Large intestine (tissue), 3 donors: ENCODE results near the gene SCGB1D1. TPM values are rescaled to one million over a fixed set of nuclear protein-coding genes. Genes with fewer than 3 reads are reported as not detected.
"Not testable (repeated sequence)": the region's sequence is repeated elsewhere in the genome, so short reads cannot be mapped to it uniquely, and the experiment has no call there.

Experiments
- DNase-seq, 2 donors: peaks; one replicate each; pipeline versions ENCODE4 v3.0.0 to v3.0.0-alpha.2; 2013
- H3K27ac ChIP-seq: one replicate; pipeline ENCODE4 v1.5.1; 2013; ENCODE audit warnings: low read length
- H3K27me3 ChIP-seq: 2 replicates; pipeline ENCODE4 v1.6.1; 2013; ENCODE audit warnings: low read length; ENCODE audit not compliant: control insufficient read depth, insufficient read depth
- H3K36me3 ChIP-seq: 2 replicates; pipeline ENCODE4 v1.6.1; 2013; ENCODE audit warnings: low read length; ENCODE audit not compliant: control insufficient read depth, insufficient read depth
- H3K4me1 ChIP-seq: one replicate; pipeline ENCODE4 v1.6.1; 2013; ENCODE audit warnings: low read length; ENCODE audit not compliant: control insufficient read depth, insufficient read depth
- H3K4me3 ChIP-seq: one replicate; pipeline ENCODE4 v1.5.1; 2013; ENCODE audit warnings: low read length
- H3K9me3 ChIP-seq: one replicate; pipeline ENCODE4 v1.6.1; 2013; ENCODE audit warnings: mild to moderate bottlenecking, low read depth, low read length, moderate library complexity; ENCODE audit not compliant: control insufficient read depth
- WGBS: methylation state at CpG from one replicate; pipeline ENCODE4 v1.1.5; 2013; ENCODE audit warnings: low lambda C conversion rate; ENCODE audit not compliant: insufficient coverage; 5-methylcytosine and 5-hydroxymethylcytosine counted together
- polyA plus RNA-seq: library from polyadenylated mRNA; unstranded; fragments of 120-200 nt; gene quantifications from one replicate; pipeline ENCODE4 v1.2.1, GENCODE V29; 2013

The SCGB1D1 gene
- polyA plus RNA-seq, 1 donor: not detected

GRCh38 chr11:62195945-62196344 lies 5.9 kb downstream of the SCGB1D1 start:
- no peak for DNase-seq
- no CpG with 5 or more reads among the region's 7 CpGs for WGBS
- H3K27ac ChIP-seq: no peak overlapping the region
- no peaks in the 10 kb centered on the region for H3K9me3 ChIP-seq
- no peaks in the 10 kb centered on the region for H3K36me3 ChIP-seq
- H3K27me3 ChIP-seq: peaks cover 10% of the 10 kb centered on the region
- no peaks in the 10 kb centered on the region for H3K4me1 ChIP-seq
- H3K4me3 ChIP-seq: no peak overlapping the region

- no CpG with 5 or more reads among the region's 2 CpGs for WGBS
- not testable (repeated sequence) for H3K36me3 ChIP-seq, H3K9me3 ChIP-seq, H3K4me3 ChIP-seq, H3K4me1 ChIP-seq, H3K27ac ChIP-seq, H3K27me3 ChIP-seq, DNase-seq
Observed at GRCh38 chr11:62197400-62197799, 7.4 kb downstream of the SCGB1D1 start.

- Histone ChIP-seq H3K4me3 (no peak overlapping the region), H3K36me3 (no peaks in the 10 kb centered on the region), H3K27ac (no peak overlapping the region), H3K9me3 (no peaks in the 10 kb centered on the region), H3K4me1 (no peaks in the 10 kb centered on the region), H3K27me3 (no peaks in the 10 kb centered on the region)
- WGBS: no CpG with 5 or more reads among the region's 2 CpGs
- no peak for DNase-seq
Observed at GRCh38 chr11:62201376-62201775, 11.4 kb downstream of the SCGB1D1 start.

GRCh38 chr11:62202910-62203309 lies 12.9 kb downstream of the SCGB1D1 start:
- Histone ChIP-seq H3K4me1 (no peaks in the 10 kb centered on the region), H3K9me3 (no peaks in the 10 kb centered on the region), H3K36me3 (no peaks in the 10 kb centered on the region), H3K27me3 (no peaks in the 10 kb centered on the region), H3K4me3 (no peak overlapping the region), H3K27ac (no peak overlapping the region)
- DNase-seq: no peak
- WGBS: 100% methylated on average over 2 of the region's 6 CpGs

- Histone ChIP-seq H3K4me3 (no peak overlapping the region), H3K27ac (no peak overlapping the region), H3K27me3 (no peaks in the 10 kb centered on the region), H3K9me3 (no peaks in the 10 kb centered on the region), H3K36me3 (no peaks in the 10 kb centered on the region), H3K4me1 (no peaks in the 10 kb centered on the region)
- no peak for DNase-seq
- no CpG with 5 or more reads among the region's 5 CpGs for WGBS
Observed at GRCh38 chr11:62204430-62204829, 14.4 kb downstream of the SCGB1D1 start.

- Histone ChIP-seq H3K27me3 (no peaks in the 10 kb centered on the region), H3K4me3 (no peak overlapping the region), H3K27ac (no peak overlapping the region), H3K4me1 (no peaks in the 10 kb centered on the region), H3K36me3 (no peaks in the 10 kb centered on the region), H3K9me3 (no peaks in the 10 kb centered on the region)
- no peak for DNase-seq
- no CpG with 5 or more reads among the region's 7 CpGs for whole genome bisulfite sequencing
Observed at GRCh38 chr11:62205441-62205840, 15.4 kb downstream of the SCGB1D1 start.

- not testable (repeated sequence) for H3K4me3 ChIP-seq, DNase-seq, H3K36me3 ChIP-seq, H3K27ac ChIP-seq, H3K9me3 ChIP-seq, H3K4me1 ChIP-seq, H3K27me3 ChIP-seq
- WGBS: 91% methylated on average over 4 of the region's 12 CpGs
Observed at GRCh38 chr11:62206276-62207066, 16.5 kb downstream of the SCGB1D1 start.

GRCh38 chr11:62208785-62209144 lies 18.7 kb downstream of the SCGB1D1 start:
- no CpG with 5 or more reads among the region's 4 CpGs for WGBS
- Histone ChIP-seq H3K4me1 (no peaks in the 10 kb centered on the region), H3K9me3 (no peaks in the 10 kb centered on the region), H3K36me3 (no peaks in the 10 kb centered on the region), H3K4me3 (no peak overlapping the region), H3K27ac (no peak overlapping the region), H3K27me3 (no peaks in the 10 kb centered on the region)
- DNase-seq: no peak

- Histone ChIP-seq H3K36me3 (no peaks in the 10 kb centered on the region), H3K27ac (no peak overlapping the region), H3K9me3 (no peaks in the 10 kb centered on the region), H3K4me3 (no peak overlapping the region), H3K4me1 (no peaks in the 10 kb centered on the region), H3K27me3 (peaks cover 9% of the 10 kb centered on the region)
- WGBS: 70% methylated on average over 1 of the region's 5 CpGs
- DNase-seq: no peak
Observed at GRCh38 chr11:62217191-62217748, 27.3 kb downstream of the SCGB1D1 start.

- no peak overlapping the region for H3K4me3 ChIP-seq
- H3K9me3 ChIP-seq: peaks cover 6% of the 10 kb centered on the region
- DNase-seq: no peak
- no peak overlapping the region for H3K27ac ChIP-seq
- no CpG with 5 or more reads among the region's 3 CpGs for WGBS
- no peaks in the 10 kb centered on the region for H3K36me3 ChIP-seq
- no peaks in the 10 kb centered on the region for H3K27me3 ChIP-seq
- H3K4me1 ChIP-seq: no peaks in the 10 kb centered on the region
Observed at GRCh38 chr11:62221498-62221897, 31.5 kb downstream of the SCGB1D1 start.

GRCh38 chr11:62223095-62223494 lies 33.1 kb downstream of the SCGB1D1 start:
- no peak for DNase-seq
- peaks cover 6% of the 10 kb centered on the region for H3K9me3 ChIP-seq
- H3K27me3 ChIP-seq: no peaks in the 10 kb centered on the region
- no peak overlapping the region for H3K27ac ChIP-seq
- no peaks in the 10 kb centered on the region for H3K4me1 ChIP-seq
- no peak overlapping the region for H3K4me3 ChIP-seq
- H3K36me3 ChIP-seq: no peaks in the 10 kb centered on the region
